Suprapubic skin (tissue), 4 donors: ENCODE results near the gene CALML3. TPM values are rescaled to one million over a fixed set of nuclear protein-coding genes. Genes with fewer than 3 reads are reported as not detected.

Source experiments
- DNase-seq, 2 donors: peaks; one replicate each; pipeline ENCODE4 v3.0.0-alpha.2; 2019; ENCODE audit warnings: low spot score in 2 of 2
- H3K27ac ChIP-seq: fragments of 200-600 bp; sonication (generic); one replicate; pipeline ENCODE4 v1.5.1; 2019
- H3K27me3 ChIP-seq: fragments of 200-600 bp; sonication (generic); one replicate; pipeline ENCODE4 v1.5.1; 2019
- H3K36me3 ChIP-seq: fragments of 200-600 bp; sonication (generic); one replicate; pipeline ENCODE4 v1.5.1; 2019
- H3K4me1 ChIP-seq: fragments of 200-600 bp; sonication (generic); one replicate; pipeline ENCODE4 v1.5.1; 2019
- H3K4me3 ChIP-seq: fragments of 200-600 bp; sonication (generic); one replicate; pipeline ENCODE4 v1.5.1; 2019; ENCODE audit warnings: mild to moderate bottlenecking
- H3K9me3 ChIP-seq: fragments of 200-600 bp; sonication (generic); one replicate; pipeline ENCODE4 v1.5.1; 2019
- EP300 ChIP-seq: sonication (generic); formaldehyde crosslinking; IDR thresholded peaks from one replicate; pipeline ENCODE4 v1.6.1; 2017; ENCODE audit warnings: antibody characterized with exemption
- POLR2A ChIP-seq, 2 donors: fragments of 450-650 bp; IDR thresholded peaks; one replicate each; pipeline ENCODE4 v1.6.1; 2017; ENCODE audit warnings: antibody characterized with exemption in 2 of 2, mild to moderate bottlenecking in 2 of 2, moderate library complexity in 2 of 2
- POLR2AphosphoS5 ChIP-seq, 3 donors: sonication (generic); formaldehyde crosslinking; IDR thresholded peaks; one replicate each; pipeline ENCODE4 v1.6.1; 2017; ENCODE audit warnings: antibody characterized with exemption in 3 of 3
- WGBS: methylation state at CpG from one replicate; pipeline ENCODE4 v1.1.5; 2018; 5-methylcytosine and 5-hydroxymethylcytosine counted together
- total RNA-seq, 4 donors: library from RNA; depleted of rRNA; stranded (reverse); fragments of >200 nt; gene quantifications; one replicate each; pipeline ENCODE4 v1.1.0, GENCODE V29; 2016
- TF ChIP-seq, protein P1 (sequence below), 2 donors: fragments of 200-600 bp in 1 of 2; fragments of 450-650 bp in 1 of 2; sonication (generic) in 1 of 2; IDR thresholded peaks; one replicate each; pipeline ENCODE4 v1.5.1; 2016 to 2019; ENCODE audit warnings: antibody characterized with exemption in 2 of 2, mild to moderate bottlenecking in 1 of 2, moderate library complexity in 1 of 2

CALML3 gene
- total RNA-seq, 4 donors from 2014 or later, result 27.4 to 296 (median 105) TPM

- peak; percentile 62 to 81 for DNase-seq
Measured at GRCh38 chr10:5547931-5548660, 23.3 kb downstream of the CALML3 start.

GRCh38 chr10:5549462-5550249, 24.9 kb downstream of the CALML3 start:
- H3K36me3 ChIP-seq, result no peaks in the 10 kb centered on the region
- H3K4me3 ChIP-seq, result no peak overlapping the region
- peak overlapping the region; percentile 91 for H3K27ac ChIP-seq
- H3K27me3 ChIP-seq, result no peaks in the 10 kb centered on the region
- TF ChIP-seq POLR2AphosphoS5 (IDR thresholded peaks at IDR 0.05), result no peak
- no peak for TF ChIP-seq POLR2A (IDR thresholded peaks at IDR 0.05)
- TF ChIP-seq, protein P1, sequence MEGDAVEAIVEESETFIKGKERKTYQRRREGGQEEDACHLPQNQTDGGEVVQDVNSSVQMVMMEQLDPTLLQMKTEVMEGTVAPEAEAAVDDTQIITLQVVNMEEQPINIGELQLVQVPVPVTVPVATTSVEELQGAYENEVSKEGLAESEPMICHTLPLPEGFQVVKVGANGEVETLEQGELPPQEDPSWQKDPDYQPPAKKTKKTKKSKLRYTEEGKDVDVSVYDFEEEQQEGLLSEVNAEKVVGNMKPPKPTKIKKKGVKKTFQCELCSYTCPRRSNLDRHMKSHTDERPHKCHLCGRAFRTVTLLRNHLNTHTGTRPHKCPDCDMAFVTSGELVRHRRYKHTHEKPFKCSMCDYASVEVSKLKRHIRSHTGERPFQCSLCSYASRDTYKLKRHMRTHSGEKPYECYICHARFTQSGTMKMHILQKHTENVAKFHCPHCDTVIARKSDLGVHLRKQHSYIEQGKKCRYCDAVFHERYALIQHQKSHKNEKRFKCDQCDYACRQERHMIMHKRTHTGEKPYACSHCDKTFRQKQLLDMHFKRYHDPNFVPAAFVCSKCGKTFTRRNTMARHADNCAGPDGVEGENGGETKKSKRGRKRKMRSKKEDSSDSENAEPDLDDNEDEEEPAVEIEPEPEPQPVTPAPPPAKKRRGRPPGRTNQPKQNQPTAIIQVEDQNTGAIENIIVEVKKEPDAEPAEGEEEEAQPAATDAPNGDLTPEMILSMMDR (IDR thresholded peaks at IDR 0.05), result no peak
- TF ChIP-seq EP300, result no peak
- H3K9me3 ChIP-seq, result no peaks in the 10 kb centered on the region
- peaks cover 92% of the 10 kb centered on the region for H3K4me1 ChIP-seq
- WGBS, result 94% methylated on average over 16 of the region's 16 CpGs
- peak; percentile 18 to 19 for DNase-seq

More at GRCh38 chr10:5547931-5548660, 23.3 kb downstream of the CALML3 start:
- peak overlapping the region; percentile 30 for H3K4me3 ChIP-seq
- peaks cover 76% of the 10 kb centered on the region for H3K4me1 ChIP-seq
- no peaks in the 10 kb centered on the region for H3K9me3 ChIP-seq
- H3K27me3 ChIP-seq, result no peaks in the 10 kb centered on the region
- WGBS, result 50% methylated on average over 16 of the region's 16 CpGs
- peak overlapping the region; percentile 91 for H3K27ac ChIP-seq
- no peaks in the 10 kb centered on the region for H3K36me3 ChIP-seq
- no peak for TF ChIP-seq EP300
- no peak for TF ChIP-seq POLR2AphosphoS5 (IDR thresholded peaks at IDR 0.05)
- TF ChIP-seq POLR2A (IDR thresholded peaks at IDR 0.05), result no peak
- TF ChIP-seq, protein P1 (IDR thresholded peaks at IDR 0.05), result no peak

DNA sequence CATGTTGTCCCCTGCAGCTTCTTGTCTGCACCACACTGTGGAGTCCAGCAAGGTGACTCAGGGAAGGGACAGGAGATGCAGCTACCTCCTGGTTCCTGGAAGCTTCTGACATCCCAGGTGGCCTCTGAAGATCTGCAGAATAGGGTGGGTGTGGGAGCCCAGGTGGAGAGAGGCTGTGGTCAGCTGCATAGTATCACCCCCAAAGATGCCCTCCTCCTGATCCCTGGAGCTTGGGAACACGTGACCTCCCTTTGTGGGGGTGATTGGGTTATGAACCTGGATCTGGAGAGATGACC, 25.4 kb downstream of the CALML3 start:
- no peak for TF ChIP-seq POLR2A (IDR thresholded peaks at IDR 0.05)
- TF ChIP-seq, protein P1 (IDR thresholded peaks at IDR 0.05), result no peak
- no peak for TF ChIP-seq EP300
- no peak for TF ChIP-seq POLR2AphosphoS5 (IDR thresholded peaks at IDR 0.05)
- Histone ChIP-seq H3K27ac (no peak overlapping the region), H3K4me3 (no peak overlapping the region), H3K9me3 (no peaks in the 10 kb centered on the region), H3K27me3 (no peaks in the 10 kb centered on the region), H3K4me1 (peaks cover 92% of the 10 kb centered on the region), H3K36me3 (no peaks in the 10 kb centered on the region)
- peak; percentile 44 to 47 for DNase-seq
- WGBS, result 100% methylated on average over 1 of the region's 1 CpG

GRCh38 chr10:5550621-5551530, 26.1 kb downstream of the CALML3 start:
- Histone ChIP-seq H3K36me3 (no peaks in the 10 kb centered on the region), H3K27ac (peak overlapping the region; percentile 81), H3K9me3 (no peaks in the 10 kb centered on the region), H3K4me3 (no peak overlapping the region), H3K4me1 (peaks cover 90% of the 10 kb centered on the region), H3K27me3 (no peaks in the 10 kb centered on the region)
- no peak for TF ChIP-seq POLR2A (IDR thresholded peaks at IDR 0.05)
- TF ChIP-seq, protein P1 (IDR thresholded peaks at IDR 0.05), result no peak
- no peak for TF ChIP-seq POLR2AphosphoS5 (IDR thresholded peaks at IDR 0.05)
- no peak for TF ChIP-seq EP300
- 82% methylated on average over 16 of the region's 17 CpGs for whole genome bisulfite sequencing
- peak; percentile 58 to 71 for DNase-seq
